ENCODE results near the gene NODAL. TPM values are rescaled to one million over a fixed set of nuclear protein-coding genes. Genes with fewer than 3 reads are reported as not detected.
"Not testable (repeated sequence)": the region's sequence is repeated elsewhere in the genome, so short reads cannot be mapped to it uniquely, and the experiment has no call there.

Gene NODAL
- not detected for polyA plus RNA-seq (2013, experiment 1 of 2)
- polyA plus RNA-seq (2013, experiment 2 of 2): not detected

DNA sequence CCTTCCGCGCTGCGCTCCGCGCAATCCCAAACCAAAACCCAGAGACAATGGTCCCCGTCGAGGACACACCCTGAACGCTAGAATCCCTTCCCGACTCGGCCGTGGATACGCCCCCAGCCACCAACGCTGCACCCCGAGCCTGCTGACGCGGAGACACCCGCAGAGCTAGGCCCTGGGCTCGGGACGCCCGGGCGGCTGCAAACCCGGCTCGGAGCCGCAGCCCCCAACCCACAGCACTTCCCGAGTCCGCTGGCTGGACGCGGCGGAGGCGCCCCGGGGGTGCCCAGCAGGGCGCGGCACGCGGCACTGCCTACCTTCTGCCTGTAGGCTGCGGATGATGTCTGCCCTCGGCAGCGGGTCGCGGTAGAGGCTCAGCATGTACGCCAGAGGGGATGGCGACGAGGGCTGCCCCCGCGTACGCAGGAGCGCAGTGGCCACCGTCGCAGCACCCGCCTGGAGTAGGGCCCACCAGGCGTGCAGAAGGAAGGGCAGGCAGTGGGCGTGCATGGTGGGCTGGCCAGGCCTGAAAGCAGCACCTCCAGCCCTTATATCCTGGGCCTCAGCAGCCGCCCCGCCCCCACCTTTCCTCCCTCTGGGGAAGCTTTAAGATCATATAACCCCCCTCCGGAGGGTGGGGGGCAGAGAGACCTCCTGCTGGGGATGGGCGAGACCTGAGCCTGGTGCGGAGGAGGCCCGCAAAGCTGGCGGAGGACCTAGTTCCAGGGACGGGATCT lies at the start of gene NODAL:
TSS of gene NODAL (minus strand) at position 521 of the 734 bp plus-strand sequence. CDS start at position 507, 14 bp downstream.
- Histone ChIP-seq H3K4ac (ENCODE audit: low read depth in 1 of 2, low read length in 2 of 2) (no peak within 1 kb of the TSS), H4K91ac (ENCODE audit: low read length) (peak within 1 kb of the TSS; percentile 71), H2AFZ (ENCODE audit: low read depth, low read length) (no peak within 1 kb of the TSS), H2BK5ac (ENCODE audit: low read depth, low read length, poor library complexity, severe bottlenecking) (no peak within 1 kb of the TSS), H3K23ac (ENCODE audit: low read length in 2 of 2) (peak within 1 kb of the TSS in 1 of 2 experiments; percentile 90), H3K4me3 (ENCODE audit: insufficient read depth in 1 of 2, low read depth in 1 of 2, low read length in 2 of 2) (peak within 1 kb of the TSS; percentile 26 to 44), H3K36me3 (ENCODE audit: control insufficient read depth in 1 of 2, insufficient read depth in 2 of 2, low read depth in 1 of 2, low read length in 2 of 2) (peaks cover 0 to 3% of the 10 kb centered on the region in 2 experiments), H2BK120ac (ENCODE audit: low read depth, low read length) (no peak within 1 kb of the TSS), H3K9ac (ENCODE audit: low read length) (no peak within 1 kb of the TSS), H3K18ac (ENCODE audit: low read depth in 1 of 2, low read length in 2 of 2) (peak within 1 kb of the TSS in 1 of 2 experiments; percentile 67), H3K27me3 (ENCODE audit: control insufficient read depth in 1 of 2, insufficient read depth in 1 of 2, low read length in 2 of 2) (peaks cover 66% of the 10 kb centered on the region in 2 experiments), H4K8ac (ENCODE audit: low read length) (peak within 1 kb of the TSS; percentile 12), H3K4me2 (ENCODE audit: low read length, poor library complexity, severe bottlenecking) (peak within 1 kb of the TSS; percentile 74), H3K4me1 (ENCODE audit: control insufficient read depth, insufficient read depth, low read depth, low read length) (peaks cover 15% of the 10 kb centered on the region), H3K27ac (ENCODE audit: low read length, poor library complexity, severe bottlenecking) (no peak within 1 kb of the TSS), H2BK12ac (ENCODE audit: low read length in 2 of 2) (peak within 1 kb of the TSS in 1 of 2 experiments; percentile 21), H3K14ac (ENCODE audit: low read length in 2 of 2) (peak within 1 kb of the TSS in 1 of 2 experiments; percentile 53), H3K79me1 (replicated peaks; ENCODE audit: low read length, poor library complexity, severe bottlenecking) (no peaks in the 10 kb centered on the region), H2BK15ac (ENCODE audit: low read depth, poor library complexity, severe bottlenecking) (no peak within 1 kb of the TSS), H3K9me3 (ENCODE audit: control insufficient read depth, low read length) (no peaks in the 10 kb centered on the region), H2AK5ac (ENCODE audit: low read length, severe bottlenecking) (no peak within 1 kb of the TSS)
- WGBS: 2% methylated on average over 55 of the region's 60 CpGs
- DNase-seq: no peak

DNA sequence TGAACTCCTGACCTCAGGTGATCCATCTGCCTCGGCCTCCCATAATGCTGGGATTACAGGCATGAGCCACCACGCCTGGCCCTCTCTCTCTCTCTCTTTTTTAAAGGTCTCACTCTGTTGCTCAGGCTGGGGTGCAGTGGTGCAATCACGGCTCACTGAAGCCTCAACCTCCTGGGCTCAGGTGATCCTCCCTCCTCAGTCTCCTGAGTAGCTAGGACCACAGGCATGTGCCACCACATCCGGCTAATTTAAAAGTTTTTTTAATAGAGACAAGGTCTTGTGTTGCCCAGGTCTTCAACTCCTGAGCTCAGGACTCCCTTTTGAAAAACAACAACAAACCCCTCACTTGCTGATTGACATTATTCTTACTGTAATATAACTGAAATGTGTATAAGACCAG lies 48.7 kb upstream of the NODAL start:
- no peak overlapping the region for H2BK15ac ChIP-seq (ENCODE audit: low read depth, poor library complexity, severe bottlenecking)
- no peak overlapping the region for H3K4me2 ChIP-seq (ENCODE audit: low read length, poor library complexity, severe bottlenecking)
- H3K9ac ChIP-seq (ENCODE audit: low read length): no peak overlapping the region
- H2BK5ac ChIP-seq (ENCODE audit: low read depth, low read length, poor library complexity, severe bottlenecking): no peak overlapping the region
- H3K27me3 ChIP-seq (ENCODE audit: control insufficient read depth in 1 of 2, insufficient read depth in 1 of 2, low read length in 2 of 2): peaks cover 15 to 39% of the 10 kb centered on the region in 2 experiments
- no peak overlapping the region for H3K27ac ChIP-seq (ENCODE audit: low read length, poor library complexity, severe bottlenecking)
- no peaks in the 10 kb centered on the region for H3K36me3 ChIP-seq (ENCODE audit: control insufficient read depth in 1 of 2, insufficient read depth in 2 of 2, low read depth in 1 of 2, low read length in 2 of 2)
- WGBS: 84% methylated on average over 3 of the region's 4 CpGs
- no peaks in the 10 kb centered on the region for H3K79me1 ChIP-seq (replicated peaks; ENCODE audit: low read length, poor library complexity, severe bottlenecking)
- no peak overlapping the region for H2AFZ ChIP-seq (ENCODE audit: low read depth, low read length)
- no peaks in the 10 kb centered on the region for H3K4me1 ChIP-seq (ENCODE audit: control insufficient read depth, insufficient read depth, low read depth, low read length)
- DNase-seq: no peak
- no peak overlapping the region for H3K18ac ChIP-seq (ENCODE audit: low read depth in 1 of 2, low read length in 2 of 2)
- H3K23ac ChIP-seq (ENCODE audit: low read length in 2 of 2): no peak overlapping the region
- H3K4ac ChIP-seq (ENCODE audit: low read depth in 1 of 2, low read length in 2 of 2): no peak overlapping the region
- no peak overlapping the region for H2BK120ac ChIP-seq (ENCODE audit: low read depth, low read length)
- no peak overlapping the region for H3K4me3 ChIP-seq (ENCODE audit: insufficient read depth in 1 of 2, low read depth in 1 of 2, low read length in 2 of 2)
- no peak overlapping the region for H3K14ac ChIP-seq (ENCODE audit: low read length in 2 of 2)
- H3K9me3 ChIP-seq (ENCODE audit: control insufficient read depth, low read length): no peaks in the 10 kb centered on the region
- no peak overlapping the region for H2BK12ac ChIP-seq (ENCODE audit: low read length in 2 of 2)
- no peak overlapping the region for H4K8ac ChIP-seq (ENCODE audit: low read length)
- H2AK5ac ChIP-seq (ENCODE audit: low read length, severe bottlenecking): no peak overlapping the region
- no peak overlapping the region for H4K91ac ChIP-seq (ENCODE audit: low read length)

DNA sequence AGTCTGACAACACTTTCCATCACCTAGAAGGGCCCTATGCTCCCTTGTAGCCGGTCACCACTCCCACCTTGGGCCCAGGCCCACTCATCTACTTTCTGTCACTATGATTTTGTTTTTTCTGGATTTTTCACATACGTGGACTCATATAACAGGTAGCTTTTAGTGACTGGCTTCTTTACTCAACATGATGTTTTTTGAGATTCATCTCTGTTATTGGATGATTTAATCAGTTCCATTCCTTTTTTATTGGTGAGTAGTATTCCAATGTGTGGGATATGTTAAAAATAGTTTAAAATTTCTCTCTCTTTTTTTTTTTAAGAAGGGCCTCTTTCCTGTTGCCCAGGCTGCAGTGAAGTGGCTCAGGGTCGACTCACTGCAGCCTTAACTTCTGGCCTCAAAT lies 46.3 kb upstream of the NODAL start:
- Histone ChIP-seq H3K14ac (ENCODE audit: low read length in 2 of 2) (no peak overlapping the region), H3K27me3 (ENCODE audit: control insufficient read depth in 1 of 2, insufficient read depth in 1 of 2, low read length in 2 of 2) (peaks cover 4 to 26% of the 10 kb centered on the region in 2 experiments), H3K79me1 (replicated peaks; ENCODE audit: low read length, poor library complexity, severe bottlenecking) (no peaks in the 10 kb centered on the region), H3K4me2 (ENCODE audit: low read length, poor library complexity, severe bottlenecking) (no peak overlapping the region), H4K8ac (ENCODE audit: low read length) (no peak overlapping the region), H3K36me3 (ENCODE audit: control insufficient read depth in 1 of 2, insufficient read depth in 2 of 2, low read depth in 1 of 2, low read length in 2 of 2) (no peaks in the 10 kb centered on the region), H4K91ac (ENCODE audit: low read length) (no peak overlapping the region), H2BK120ac (ENCODE audit: low read depth, low read length) (no peak overlapping the region), H2BK12ac (ENCODE audit: low read length in 2 of 2) (no peak overlapping the region), H3K23ac (ENCODE audit: low read length in 2 of 2) (no peak overlapping the region), H2BK5ac (ENCODE audit: low read depth, low read length, poor library complexity, severe bottlenecking) (no peak overlapping the region), H2BK15ac (ENCODE audit: low read depth, poor library complexity, severe bottlenecking) (no peak overlapping the region), H2AFZ (ENCODE audit: low read depth, low read length) (no peak overlapping the region), H3K18ac (ENCODE audit: low read depth in 1 of 2, low read length in 2 of 2) (no peak overlapping the region), H3K4me1 (ENCODE audit: control insufficient read depth, insufficient read depth, low read depth, low read length) (no peaks in the 10 kb centered on the region), H3K4ac (ENCODE audit: low read depth in 1 of 2, low read length in 2 of 2) (no peak overlapping the region), H3K27ac (ENCODE audit: low read length, poor library complexity, severe bottlenecking) (no peak overlapping the region), H3K4me3 (ENCODE audit: insufficient read depth in 1 of 2, low read depth in 1 of 2, low read length in 2 of 2) (no peak overlapping the region), H3K9ac (ENCODE audit: low read length) (no peak overlapping the region), H3K9me3 (ENCODE audit: control insufficient read depth, low read length) (no peaks in the 10 kb centered on the region), H2AK5ac (ENCODE audit: low read length, severe bottlenecking) (no peak overlapping the region)
- 82% methylated on average over 2 of the region's 3 CpGs for WGBS
- no peak for DNase-seq

DNA sequence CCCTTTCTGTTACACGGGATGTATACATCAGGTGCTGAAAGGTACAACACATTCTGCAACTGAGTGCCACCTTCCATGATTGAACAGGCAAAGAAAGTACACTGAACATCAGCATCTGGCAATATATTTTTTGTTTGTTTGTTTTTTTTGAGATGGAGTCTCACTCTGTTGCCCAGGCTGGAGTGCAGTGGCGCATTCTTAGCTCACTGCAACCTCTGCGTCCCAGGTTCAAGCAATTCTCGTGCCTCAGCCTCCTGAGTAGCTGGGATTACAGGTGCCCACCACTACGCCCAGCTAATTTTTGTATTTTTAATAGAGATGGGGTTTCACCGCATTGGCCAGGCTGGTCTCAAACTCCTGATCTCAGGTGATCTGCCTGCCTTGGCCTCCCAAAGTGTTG lies 42.4 kb upstream of the NODAL start:
- H3K9ac ChIP-seq (ENCODE audit: low read length); H4K91ac ChIP-seq (ENCODE audit: low read length); H2AK5ac ChIP-seq (ENCODE audit: low read length, severe bottlenecking); H2BK120ac ChIP-seq (ENCODE audit: low read depth, low read length); H2BK12ac ChIP-seq (ENCODE audit: low read length in 2 of 2); H4K8ac ChIP-seq (ENCODE audit: low read length); H2BK5ac ChIP-seq (ENCODE audit: low read depth, low read length, poor library complexity, severe bottlenecking); H2BK15ac ChIP-seq (ENCODE audit: low read depth, poor library complexity, severe bottlenecking); H3K4ac ChIP-seq (ENCODE audit: low read depth in 1 of 2, low read length in 2 of 2); H3K23ac ChIP-seq (ENCODE audit: low read length in 2 of 2); H3K4me2 ChIP-seq (ENCODE audit: low read length, poor library complexity, severe bottlenecking); H3K14ac ChIP-seq (ENCODE audit: low read length in 2 of 2); H3K9me3 ChIP-seq (ENCODE audit: control insufficient read depth, low read length); H3K79me1 ChIP-seq (replicated peaks; ENCODE audit: low read length, poor library complexity, severe bottlenecking); H3K18ac ChIP-seq (ENCODE audit: low read depth in 1 of 2, low read length in 2 of 2); H2AFZ ChIP-seq (ENCODE audit: low read depth, low read length); H3K27ac ChIP-seq (ENCODE audit: low read length, poor library complexity, severe bottlenecking); H3K4me1 ChIP-seq (ENCODE audit: control insufficient read depth, insufficient read depth, low read depth, low read length); DNase-seq; H3K36me3 ChIP-seq (ENCODE audit: control insufficient read depth in 1 of 2, insufficient read depth in 2 of 2, low read depth in 1 of 2, low read length in 2 of 2); H3K4me3 ChIP-seq (ENCODE audit: insufficient read depth in 1 of 2, low read depth in 1 of 2, low read length in 2 of 2): not testable (repeated sequence)
- H3K27me3 ChIP-seq (ENCODE audit: control insufficient read depth in 1 of 2, insufficient read depth in 1 of 2, low read length in 2 of 2): peaks cover 15 to 50% of the 10 kb centered on the region in 2 experiments
- WGBS: 94% methylated on average over 6 of the region's 6 CpGs

Data from mesenchymal stem cell (in vitro differentiated cells and primary cell).